HG03442 (cell line): ENCODE measurements around the gene NAGLU.
"Not testable (repeated sequence)": the region's sequence is repeated elsewhere in the genome, so short reads cannot be mapped to it uniquely, and the experiment has no call there.

ENCODE experiments used
- ATAC-seq: cut with Tn5 transposase; IDR thresholded peaks from one replicate; pipeline ENCODE4 v1.9.1; 2021; ENCODE audit warnings: mild to moderate bottlenecking, moderate library complexity; ENCODE audit not compliant: unreplicated experiment

NAGLU gene

DNA sequence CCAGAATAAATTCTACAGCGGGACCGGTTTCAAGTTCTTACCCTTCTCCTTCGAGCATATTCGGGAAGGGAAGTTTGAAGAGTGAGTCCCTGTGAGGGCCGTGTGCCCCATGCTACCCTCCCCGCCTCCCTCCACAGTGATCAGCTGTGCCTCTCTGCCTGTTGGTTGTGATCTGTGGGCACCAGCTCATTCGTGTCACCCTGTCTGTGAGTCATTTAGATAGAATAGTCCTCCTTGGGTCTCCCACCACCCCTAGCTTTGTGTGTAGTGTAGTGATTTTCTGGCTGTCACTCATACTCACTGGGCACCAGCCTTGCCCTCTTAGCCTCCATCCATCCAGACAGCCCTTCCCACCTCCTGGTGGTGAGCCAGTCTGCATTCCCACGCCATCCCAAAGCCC, 15.0 kb upstream of the NAGLU start:
- no peak for ATAC-seq

- ATAC-seq = no peak
Observed at GRCh38 chr17:42521666-42522262, 14.3 kb upstream of the NAGLU start.

GRCh38 chr17:42522263-42522790, 13.7 kb upstream of the NAGLU start:
- no peak for ATAC-seq

DNA sequence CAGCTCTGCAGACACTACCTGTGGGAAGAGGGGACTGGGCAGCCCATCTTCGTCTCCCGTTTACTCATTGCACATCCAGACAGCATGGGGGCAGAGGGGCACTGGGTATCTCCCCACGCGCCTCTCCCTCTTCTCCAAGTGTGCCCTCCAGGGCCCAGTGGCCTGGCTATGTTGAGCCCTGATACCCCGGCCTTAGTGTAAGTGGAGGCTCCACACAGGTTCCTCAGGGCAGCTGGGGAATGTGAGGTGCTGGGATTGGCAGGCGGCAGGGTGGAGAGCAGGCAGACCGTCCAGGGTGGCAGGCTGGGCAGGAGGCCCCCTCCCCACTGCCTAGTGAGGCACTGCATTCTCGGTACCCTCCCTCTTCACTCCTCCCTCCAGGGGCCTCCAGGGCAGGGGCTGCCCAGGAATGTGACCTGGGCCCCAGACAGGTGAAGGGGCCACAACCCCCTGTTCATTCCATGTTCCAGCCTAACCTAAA, 13.2 kb upstream of the NAGLU start:
- ATAC-seq = no peak

DNA sequence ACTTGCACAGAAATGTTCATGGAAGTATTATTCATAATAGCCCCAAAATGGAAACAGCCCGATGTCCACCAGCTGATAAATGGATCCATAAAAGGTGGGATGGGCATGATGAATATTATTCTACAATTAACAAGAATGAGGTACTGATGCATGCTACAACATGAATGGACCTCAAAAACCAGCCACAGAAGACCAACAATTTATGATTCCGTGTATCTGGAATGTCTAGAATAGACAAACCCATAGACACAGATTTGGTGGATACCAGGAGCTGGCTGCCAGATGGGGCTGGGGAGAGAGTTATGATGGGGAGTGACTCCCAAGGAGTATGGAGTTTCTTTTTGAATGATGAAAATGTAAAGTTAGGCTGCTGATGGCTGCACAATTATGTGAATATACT, 10.8 kb upstream of the NAGLU start:
- ATAC-seq = no peak

DNA sequence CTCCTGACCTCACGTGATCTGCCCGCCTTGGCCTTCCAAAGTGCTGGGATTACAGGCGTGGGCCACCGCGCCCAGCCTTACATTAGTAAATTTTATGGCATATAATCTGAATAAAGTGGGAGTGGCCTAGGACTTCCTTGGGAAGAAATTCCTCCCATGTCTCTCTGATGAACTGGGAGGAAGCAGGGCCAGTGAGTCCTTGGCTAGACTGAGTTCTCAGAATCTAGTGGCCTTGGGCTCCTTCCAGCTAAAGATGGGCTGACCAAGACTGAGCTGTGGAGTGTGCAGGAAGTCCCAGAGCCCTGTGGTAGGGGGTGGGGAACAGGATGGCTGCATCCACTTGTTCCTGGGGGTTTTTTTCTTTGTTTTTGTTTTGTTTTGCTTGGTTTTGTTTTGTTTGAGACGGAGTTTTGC, 10.0 kb upstream of the NAGLU start:
- no peak for ATAC-seq

DNA sequence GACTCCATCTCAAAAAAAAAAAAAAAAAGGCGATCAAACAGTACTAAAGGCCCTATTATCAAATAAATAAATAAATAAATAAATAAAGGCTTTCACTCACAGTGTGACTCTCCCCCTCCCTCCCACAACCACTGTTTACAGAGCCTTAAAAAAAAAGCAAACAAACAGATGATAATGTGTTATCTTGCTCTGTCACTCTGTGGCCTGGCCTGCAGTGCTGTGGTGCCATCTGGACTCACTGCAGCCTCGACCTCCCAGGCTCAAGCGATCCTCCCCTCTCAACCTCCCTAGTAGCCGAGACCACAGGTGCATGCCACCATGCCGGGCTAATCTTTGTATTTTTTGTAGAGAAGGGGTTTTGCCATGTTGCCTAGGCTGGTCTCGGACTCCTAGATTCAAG, 8.1 kb upstream of the NAGLU start:
- ATAC-seq = no peak

- no peak for ATAC-seq
Observed at GRCh38 chr17:42529061-42529460, 7.0 kb upstream of the NAGLU start.

- ATAC-seq = no peak
Observed at GRCh38 chr17:42530952-42531454, 5.0 kb upstream of the NAGLU start.

DNA sequence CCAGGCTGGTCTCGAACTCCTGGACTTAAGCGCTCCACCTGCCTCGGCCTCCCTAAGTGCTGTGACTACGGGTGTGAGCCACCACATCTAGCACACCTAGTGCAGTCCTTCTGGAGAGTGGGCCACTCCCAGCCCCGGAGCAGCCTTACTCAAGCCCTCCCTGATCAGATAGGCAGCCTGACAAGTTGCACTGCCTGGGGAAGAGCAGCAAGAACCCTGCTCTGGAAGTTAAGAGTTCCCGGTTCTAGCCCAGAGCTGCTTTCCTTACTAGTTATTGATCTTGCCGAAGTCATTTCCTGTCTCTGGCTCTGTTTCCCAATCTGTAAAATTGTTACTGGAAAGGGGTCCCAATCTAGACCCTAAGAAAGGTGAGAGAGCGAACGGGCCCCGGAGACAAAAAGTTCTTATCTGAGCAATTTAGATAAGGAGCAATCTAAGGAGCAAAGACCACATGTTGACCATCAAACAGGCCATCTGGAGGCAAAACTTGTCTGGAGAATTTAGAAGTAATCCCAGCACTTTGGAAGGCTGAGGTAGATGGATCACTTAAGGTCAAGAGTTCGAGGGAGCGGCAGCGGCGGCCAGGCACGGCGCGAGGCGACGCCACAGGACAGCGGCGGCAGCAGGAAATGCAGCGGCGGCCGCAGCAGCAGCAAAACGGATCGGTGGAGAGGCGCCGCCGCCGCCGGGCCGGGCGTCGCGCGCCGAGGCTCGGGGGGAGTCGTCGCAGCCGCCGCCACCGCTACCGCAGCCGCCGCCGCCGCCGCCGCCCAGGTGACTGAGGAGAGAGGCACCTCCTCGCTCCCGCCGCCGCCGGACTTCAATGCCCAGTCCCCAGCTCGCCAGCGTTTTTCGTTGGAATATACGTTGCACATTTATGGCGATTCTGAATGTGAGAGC, 4.3 kb upstream of the NAGLU start:
- no peak for ATAC-seq

- peak; percentile 1 for ATAC-seq
Observed at GRCh38 chr17:42535155-42536047, 640 bp upstream of the NAGLU start.

- ATAC-seq = peak; percentile 61
Observed at GRCh38 chr17:42536372-42537155, 523 bp downstream of the NAGLU start.

DNA sequence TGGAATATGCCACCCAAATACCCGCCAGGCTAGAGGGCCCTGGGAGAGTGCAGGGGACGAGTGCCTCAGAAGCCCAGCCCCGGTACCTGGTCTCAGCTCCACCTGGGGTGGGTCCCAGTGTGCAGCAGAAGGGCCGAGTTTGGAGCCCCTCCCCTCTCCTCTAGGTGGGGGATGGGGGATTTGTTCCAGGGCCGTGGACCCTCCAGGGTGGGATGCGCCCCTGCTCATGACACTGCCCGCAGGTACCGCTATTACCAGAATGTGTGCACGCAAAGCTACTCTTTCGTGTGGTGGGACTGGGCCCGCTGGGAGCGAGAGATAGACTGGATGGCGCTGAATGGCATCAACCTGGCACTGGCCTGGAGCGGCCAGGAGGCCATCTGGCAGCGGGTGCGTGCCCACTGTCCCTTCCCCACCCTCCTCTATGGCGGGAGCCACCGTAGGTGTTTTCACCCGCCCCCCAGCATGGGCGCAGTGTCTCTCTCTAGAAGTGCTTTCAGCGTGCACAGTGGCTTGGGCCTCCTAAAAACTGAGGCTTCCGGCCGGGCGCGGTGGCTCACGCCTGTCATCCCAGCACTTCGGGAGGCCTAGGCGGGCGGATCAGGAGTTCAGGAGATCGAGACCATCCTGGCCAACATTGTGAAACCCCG, 1.2 kb downstream of the NAGLU start:
- no peak for ATAC-seq

DNA sequence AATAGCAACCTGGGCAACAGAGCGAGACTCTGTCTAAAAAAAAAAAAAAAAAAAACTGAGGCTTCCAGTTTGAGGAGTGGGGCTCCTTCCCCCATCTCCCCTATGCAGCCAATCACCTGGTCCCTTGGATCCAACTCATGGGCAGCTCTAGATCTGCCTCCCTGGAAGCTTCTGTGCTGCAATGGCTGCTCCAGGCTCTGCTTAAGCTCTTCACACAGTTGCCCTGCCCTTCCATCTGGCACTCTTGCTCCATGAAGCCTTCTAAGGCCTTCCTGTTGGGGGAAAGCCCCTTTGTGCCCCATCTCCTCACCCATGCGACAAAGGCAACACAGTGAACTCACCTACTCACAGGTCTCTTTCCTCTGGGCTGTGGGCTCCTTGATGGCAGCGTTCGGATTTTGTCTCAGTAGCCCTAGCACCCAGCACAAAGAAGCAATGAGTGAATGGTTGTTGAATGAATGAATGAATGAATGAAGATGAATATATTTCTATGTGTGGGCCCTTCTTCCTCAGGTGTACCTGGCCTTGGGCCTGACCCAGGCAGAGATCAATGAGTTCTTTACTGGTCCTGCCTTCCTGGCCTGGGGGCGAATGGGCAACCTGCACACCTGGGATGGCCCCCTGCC, 1.9 kb downstream of the NAGLU start:
- ATAC-seq = no peak

DNA sequence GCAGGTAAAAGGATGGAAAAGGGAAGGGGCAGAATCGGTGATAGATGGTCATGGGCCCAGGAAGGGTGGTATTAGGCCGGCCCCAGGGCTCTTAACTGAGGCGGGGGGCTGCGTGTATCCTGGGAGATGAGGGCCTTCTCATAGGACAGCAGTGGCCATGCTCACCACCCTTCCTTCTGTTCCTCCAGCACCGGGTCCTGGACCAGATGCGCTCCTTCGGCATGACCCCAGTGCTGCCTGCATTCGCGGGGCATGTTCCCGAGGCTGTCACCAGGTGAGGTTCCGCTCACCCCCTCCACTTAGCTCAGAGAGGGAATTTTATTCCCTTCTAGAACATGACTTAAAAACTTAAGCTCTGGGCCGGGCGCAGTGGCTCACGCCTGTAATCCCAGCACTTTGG, 2.4 kb downstream of the NAGLU start:
- no peak for ATAC-seq

DNA sequence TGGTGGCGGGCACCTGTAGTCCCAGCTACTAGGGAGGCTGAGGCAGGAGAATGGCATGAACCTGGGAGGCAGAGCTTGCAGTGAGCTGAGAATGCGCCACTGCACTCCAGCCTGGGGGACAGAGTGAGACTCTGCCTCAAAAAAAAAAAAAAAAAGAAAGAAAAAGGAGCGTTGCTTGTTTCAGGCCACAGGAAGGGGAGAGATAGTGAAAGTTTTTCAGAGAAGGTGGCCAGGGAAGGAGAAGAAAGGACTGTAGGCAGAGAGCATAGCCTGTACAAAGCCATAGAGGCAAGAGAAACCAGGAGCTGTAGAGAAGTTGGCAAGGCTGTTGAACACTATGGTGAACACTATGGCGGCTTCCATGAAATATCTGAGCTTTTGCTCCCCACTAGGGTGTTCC, 4.5 kb downstream of the NAGLU start:
- ATAC-seq = not testable (repeated sequence)

DNA sequence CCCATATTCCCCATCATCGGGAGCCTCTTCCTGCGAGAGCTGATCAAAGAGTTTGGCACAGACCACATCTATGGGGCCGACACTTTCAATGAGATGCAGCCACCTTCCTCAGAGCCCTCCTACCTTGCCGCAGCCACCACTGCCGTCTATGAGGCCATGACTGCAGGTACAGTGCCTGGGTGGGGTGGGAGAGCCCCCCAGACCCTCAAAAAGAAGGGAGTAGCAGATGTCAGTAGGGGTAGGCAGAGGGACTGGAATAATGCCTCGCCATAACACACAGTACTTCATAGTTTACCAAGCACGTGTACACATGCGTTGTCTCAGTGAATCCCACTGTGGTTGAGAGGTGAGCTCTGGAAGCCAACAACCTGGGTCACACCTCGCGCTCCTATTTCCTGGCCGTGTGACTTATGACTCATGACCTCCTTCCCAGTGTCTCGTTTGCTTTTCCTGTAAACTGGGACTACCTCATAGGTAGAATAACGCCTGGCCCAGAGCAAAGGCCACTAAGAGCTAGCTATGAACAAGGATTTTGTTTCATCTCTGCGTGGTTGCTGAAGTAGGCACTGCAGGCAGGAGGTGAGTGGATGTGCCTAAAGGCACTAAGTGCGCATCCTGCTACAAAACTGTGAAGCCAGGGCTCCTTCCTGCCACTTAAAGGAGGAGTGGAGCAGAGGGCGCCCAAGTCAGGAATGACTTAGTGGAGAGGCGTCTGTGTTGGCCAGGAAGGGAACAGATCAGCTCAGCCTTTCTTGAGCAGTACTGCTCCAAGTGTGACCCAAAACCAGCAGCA, 5.2 kb downstream of the NAGLU start:
- no peak for ATAC-seq
